GM20000 (cell line): Measurements from ENCODE around the gene ZCCHC7.

Source experiments
- DNase-seq: peaks from one replicate; pipeline ENCODE4 v3.0.0; 2012; ENCODE audit warnings: low spot score
- CTCF ChIP-seq: IDR thresholded peaks from 2 replicates; pipeline ENCODE4 v1.5.1; 2012; ENCODE audit warnings: mild to moderate bottlenecking, control low read depth; ENCODE audit errors: extremely low read depth, missing control alignments

The ZCCHC7 gene

DNA sequence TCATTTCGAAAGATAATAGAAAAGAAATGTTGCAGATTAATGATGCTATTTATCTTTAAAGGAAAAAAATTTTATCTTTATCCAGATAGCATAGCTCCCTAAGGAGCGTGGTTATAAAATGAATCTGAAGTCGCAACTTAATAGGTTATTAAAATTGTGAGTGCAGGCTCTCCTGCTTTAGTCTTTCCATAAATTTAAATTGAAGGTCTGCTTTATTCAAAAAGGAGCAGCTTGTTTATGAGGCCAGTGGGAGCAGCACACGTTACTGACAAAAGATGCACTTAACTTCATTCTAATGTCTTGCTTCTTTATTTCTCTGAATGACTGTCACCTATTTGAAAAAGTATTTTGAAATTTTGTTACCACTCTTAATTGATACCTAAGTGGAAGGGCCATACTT, 95.0 kb downstream of the ZCCHC7 start:
- no peak for TF ChIP-seq CTCF
- no peak for DNase-seq

DNA sequence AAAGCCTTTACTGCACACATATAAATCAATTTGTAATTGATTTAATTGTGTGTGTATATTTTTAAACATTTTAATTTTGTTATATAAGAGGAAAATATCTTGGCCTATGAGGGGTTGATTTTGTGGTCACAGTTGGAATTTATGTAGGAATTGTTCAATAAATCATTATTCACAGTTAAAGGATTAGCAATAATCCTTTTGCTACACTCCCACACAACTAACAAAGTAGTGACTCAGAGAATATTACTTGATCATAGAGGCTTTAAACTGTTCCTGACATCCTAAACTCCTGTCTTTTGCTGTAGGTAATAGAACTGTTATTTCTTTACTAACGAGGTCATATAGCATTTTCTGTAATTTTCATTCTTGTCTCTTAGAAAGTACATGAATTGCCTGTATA, 95.5 kb downstream of the ZCCHC7 start:
- no peak for DNase-seq
- no peak for TF ChIP-seq CTCF

- DNase-seq: no peak
- no peak for TF ChIP-seq CTCF
Measured at GRCh38 chr9:37217161-37217560, 96.8 kb downstream of the ZCCHC7 start.

- no peak for DNase-seq
Measured at GRCh38 chr9:37218800-37219425, 98.5 kb downstream of the ZCCHC7 start.

DNA sequence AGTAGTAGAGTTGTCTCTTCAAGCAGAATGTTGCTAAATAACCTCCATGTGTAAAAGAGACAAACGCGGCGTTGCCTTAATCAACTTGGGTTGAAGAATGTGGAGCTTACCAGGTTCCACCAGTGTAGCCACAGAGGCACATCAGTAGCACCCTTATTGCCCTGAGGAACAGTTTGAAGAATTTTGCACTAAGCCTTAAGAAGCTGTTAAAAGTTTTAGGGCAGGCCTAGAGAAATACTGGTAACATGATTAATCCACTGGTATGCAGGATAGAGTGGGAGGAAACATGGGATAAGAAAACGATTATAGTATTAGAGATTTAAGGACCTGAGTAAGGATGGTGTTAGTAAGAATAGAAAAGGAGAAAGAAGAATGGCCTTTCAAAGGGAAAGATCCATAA, 100.6 kb downstream of the ZCCHC7 start:
- no peak for DNase-seq
- TF ChIP-seq CTCF: no peak

More at GRCh38 chr9:37218800-37219425, 98.5 kb downstream of the ZCCHC7 start:
- no peak for TF ChIP-seq CTCF

DNA sequence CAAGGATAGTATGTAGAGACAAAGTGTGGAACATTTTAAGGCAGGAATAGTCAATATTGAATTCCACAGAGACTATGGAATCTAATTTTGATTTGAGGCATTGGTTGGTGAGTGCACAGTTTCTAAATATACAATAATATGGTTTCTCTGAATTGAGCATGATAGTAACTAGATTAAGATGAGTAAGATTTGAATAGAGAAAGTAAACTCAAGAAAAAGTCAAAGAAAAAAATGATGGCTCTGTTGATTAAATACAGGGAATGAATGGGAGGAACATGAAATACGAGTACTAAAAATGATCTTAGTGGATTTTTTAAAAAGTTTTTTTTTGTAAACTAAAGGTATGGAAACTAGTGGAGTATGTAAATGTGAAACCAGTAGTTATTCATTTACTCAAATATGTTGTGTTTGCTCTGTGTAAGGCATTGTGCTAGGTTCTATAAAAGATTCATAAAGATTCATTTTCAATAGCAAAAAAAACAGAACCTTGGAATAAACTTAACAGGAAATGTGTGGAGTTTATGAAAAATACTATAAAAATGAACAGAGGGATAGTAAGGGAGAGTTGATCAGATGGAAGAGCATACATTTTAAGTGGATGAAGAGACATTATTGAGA, 101.2 kb downstream of the ZCCHC7 start:
- no peak for DNase-seq
- no peak for TF ChIP-seq CTCF

DNA sequence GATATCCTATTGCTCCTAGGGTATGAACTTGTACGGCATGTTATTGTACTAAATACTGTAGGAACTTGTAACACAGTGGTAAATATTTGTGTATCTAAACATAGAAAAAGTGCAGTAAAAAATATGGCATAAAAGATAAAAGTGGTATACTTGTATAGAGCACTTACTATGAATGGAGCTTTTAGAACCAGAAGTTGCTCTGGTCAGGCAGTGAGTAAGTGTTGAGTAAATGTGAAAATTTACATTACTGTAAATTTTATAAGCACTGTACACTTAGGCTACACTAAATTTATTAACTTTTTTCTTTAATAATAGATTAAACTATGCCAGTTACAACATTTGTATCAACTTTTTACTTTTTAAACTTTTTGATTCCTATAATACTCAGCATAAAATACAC, 109.1 kb downstream of the ZCCHC7 start:
- no peak for TF ChIP-seq CTCF
- DNase-seq: no peak
